Smooth muscle cell (in vitro differentiated cells): ENCODE measurements around the gene RYR1. TPM values are rescaled to one million over a fixed set of nuclear protein-coding genes. Genes with fewer than 3 reads are reported as not detected.

ENCODE experiments used
- DNase-seq: peaks from one replicate; lab custom pipeline; 2025; ENCODE audit not compliant: unreplicated experiment; lab: John Stamatoyannopoulos, UW
- H2AFZ ChIP-seq: fragments of 200-600 bp; sonication (generic); 2 replicates; pipeline ENCODE4 v1.6.0; 2016; ENCODE audit warnings: antibody characterized with exemption, low read depth, mild to moderate bottlenecking
- H3F3A ChIP-seq: fragments of 200-600 bp; sonication (generic); 2 replicates; pipeline ENCODE4 v1.6.0; 2017; ENCODE audit warnings: antibody characterized with exemption, low read depth
- H3K27ac ChIP-seq: fragments of 200-600 bp; sonication (generic); 2 replicates; pipeline ENCODE4 v1.5.1; 2016; ENCODE audit warnings: low read depth, mild to moderate bottlenecking
- H3K27me3 ChIP-seq: fragments of 200-600 bp; sonication (generic); 2 replicates; pipeline ENCODE4 v1.6.1; 2016; ENCODE audit warnings: low read depth, mild to moderate bottlenecking
- H3K36me3 ChIP-seq: fragments of 200-600 bp; sonication (generic); 2 replicates; pipeline ENCODE4 v1.5.1; 2016; ENCODE audit warnings: low read depth
- H3K4me1 ChIP-seq: fragments of 200-600 bp; sonication (generic); 2 replicates; pipeline ENCODE4 v1.5.1; 2016; ENCODE audit warnings: low read depth
- H3K4me2 ChIP-seq: fragments of 200-600 bp; sonication (generic); 2 replicates; pipeline ENCODE4 v1.6.0; 2016; ENCODE audit warnings: mild to moderate bottlenecking
- H3K4me3 ChIP-seq: fragments of 200-600 bp; sonication (generic); 2 replicates; pipeline ENCODE4 v1.5.1; 2016; ENCODE audit warnings: mild to moderate bottlenecking
- H3K79me2 ChIP-seq: fragments of 200-600 bp; sonication (generic); 2 replicates; pipeline ENCODE4 v1.6.0; 2016; ENCODE audit warnings: low read depth, mild to moderate bottlenecking
- H3K9ac ChIP-seq: fragments of 200-600 bp; sonication (generic); 2 replicates; pipeline ENCODE4 v1.6.0; 2016; ENCODE audit warnings: low read depth
- H3K9me3 ChIP-seq: fragments of 200-600 bp; sonication (generic); replicated peaks from 2 replicates; pipeline ENCODE4 v1.5.1; 2016; ENCODE audit warnings: low read depth
- H4K20me1 ChIP-seq: fragments of 200-600 bp; sonication (generic); 2 replicates; pipeline ENCODE4 v1.6.0; 2016; ENCODE audit warnings: low read depth
- CTCF ChIP-seq: fragments of 200-600 bp; sonication (generic); IDR thresholded peaks from 2 replicates; pipeline ENCODE4 v1.5.1; 2017; ENCODE audit warnings: borderline replicate concordance, mild to moderate bottlenecking, antibody characterized with exemption; ENCODE audit not compliant: insufficient read depth, poor library complexity, severe bottlenecking
- WGBS: methylation state at CpG from one replicate; pipeline ENCODE4 v1.1.7; 2016; ENCODE audit warnings: low lambda C conversion rate; 5-methylcytosine and 5-hydroxymethylcytosine counted together
- polyA plus RNA-seq: library from polyadenylated mRNA; unstranded; fragments of >200 nt; fragmentation: Nextera tagmentation; extraction: Ambion mirVana; gene quantifications from 2 replicates; pipeline ENCODE4 v1.2.1, GENCODE V29; 2016
- total RNA-seq: library from RNA; depleted of rRNA; stranded (reverse); fragments of >200 nt; gene quantifications from 2 replicates; pipeline ENCODE4 v1.2.3, GENCODE V29; 2014

The RYR1 gene
- total and polyA plus RNA-seq, 2 experiments from 2014 or later: 0.31 to 0.95 TPM

- no peak for TF ChIP-seq CTCF
- Histone ChIP-seq H3K9ac (no peak overlapping the region), H3K4me2 (no peak overlapping the region), H3K36me3 (no peaks in the 10 kb centered on the region), H3K27me3 (no peaks in the 10 kb centered on the region), H3F3A (no peaks in the 10 kb centered on the region), H3K27ac (no peak overlapping the region), H3K79me2 (no peaks in the 10 kb centered on the region), H2AFZ (no peak overlapping the region), H4K20me1 (no peaks in the 10 kb centered on the region), H3K9me3 (no peaks in the 10 kb centered on the region), H3K4me1 (no peaks in the 10 kb centered on the region), H3K4me3 (no peak overlapping the region)
- 95% methylated on average over 49 of the region's 49 CpGs for WGBS
- DNase-seq: no peak
Observed at GRCh38 chr19:38485541-38486285, 52.2 kb downstream of the RYR1 start.

GRCh38 chr19:38486731-38487336 lies 53.3 kb downstream of the RYR1 start:
- DNase-seq: no peak
- no peaks in the 10 kb centered on the region for H3K79me2 ChIP-seq
- H2AFZ ChIP-seq: no peak overlapping the region
- H3K27ac ChIP-seq: no peak overlapping the region
- no peaks in the 10 kb centered on the region for H4K20me1 ChIP-seq
- no peaks in the 10 kb centered on the region for H3K9me3 ChIP-seq
- WGBS: 91% methylated on average over 6 of the region's 6 CpGs
- no peak overlapping the region for H3K4me3 ChIP-seq
- H3K4me1 ChIP-seq: no peaks in the 10 kb centered on the region
- H3K4me2 ChIP-seq: no peak overlapping the region
- no peaks in the 10 kb centered on the region for H3K27me3 ChIP-seq
- no peak overlapping the region for H3K9ac ChIP-seq
- no peak for TF ChIP-seq CTCF
- H3K36me3 ChIP-seq: no peaks in the 10 kb centered on the region
- no peaks in the 10 kb centered on the region for H3F3A ChIP-seq

GRCh38 chr19:38488096-38488495 lies 54.6 kb downstream of the RYR1 start:
- H3K9me3 ChIP-seq: no peaks in the 10 kb centered on the region
- no peaks in the 10 kb centered on the region for H3K27me3 ChIP-seq
- no peak overlapping the region for H3K27ac ChIP-seq
- no peaks in the 10 kb centered on the region for H4K20me1 ChIP-seq
- H3F3A ChIP-seq: no peaks in the 10 kb centered on the region
- no peak overlapping the region for H3K4me2 ChIP-seq
- H2AFZ ChIP-seq: no peak overlapping the region
- H3K4me1 ChIP-seq: no peaks in the 10 kb centered on the region
- H3K4me3 ChIP-seq: no peak overlapping the region
- H3K9ac ChIP-seq: no peak overlapping the region
- 93% methylated on average over 3 of the region's 3 CpGs for WGBS
- TF ChIP-seq CTCF: no peak
- H3K79me2 ChIP-seq: no peaks in the 10 kb centered on the region
- no peak for DNase-seq
- H3K36me3 ChIP-seq: no peaks in the 10 kb centered on the region
